HCT116 (cell line): Measurements from ENCODE around the gene SMARCE1. TPM values are rescaled to one million over a fixed set of nuclear protein-coding genes. Genes with fewer than 3 reads are reported as not detected.

Experiments
- ATAC-seq: fragments of 200-7000 bp; cut with Tn5 transposase; 2 replicates; pipeline ENCODE4 v1.9.1; 2020; ENCODE audit warnings: mild to moderate bottlenecking, moderate library complexity
- BruUV-seq: library from RNA; stranded (reverse); fragments of 400-500 nt; replicated peaks from 2 replicates; lab custom pipeline; 2021; lab: Mats Ljungman, UMichigan
- CTCF ChIA-PET: fragments of 300-600 bp; sonication (Branson Sonifier 250); formaldehyde crosslinking; loops from one replicate; lab custom pipeline; 2021; ENCODE audit warnings: antibody characterized with exemption; lab: Charles Lee
- POLR2A ChIA-PET: fragments of 300-600, 350-600 bp; sonication (Branson Sonifier 250); formaldehyde crosslinking; loops from one replicate; lab custom pipeline; 2021; ENCODE audit warnings: antibody characterized with exemption; lab: Charles Lee
- RAD21 ChIA-PET, 2 experiments: fragments of 300-600 bp; sonication (Branson Sonifier 250); formaldehyde crosslinking; loops; one replicate each; lab custom pipeline; 2023; ENCODE audit warnings: low total read pairs in 2 of 2; ENCODE audit not compliant: uncharacterized antibody in 2 of 2, unreplicated experiment in 2 of 2, low non-redundant PET in 1 of 2; lab: Charles Lee
- DNase-seq: peaks from one replicate; pipeline ENCODE4 v3.0.0-alpha.2; 2010; ENCODE audit warnings: low read depth, low spot score
- H2AFZ ChIP-seq: fragments of 200-600 bp; shearing (Covaris generic), sonication (generic); 2 replicates; pipeline ENCODE4 v1.6.1; 2017; ENCODE audit warnings: low read depth, mixed run types, mixed read lengths, antibody characterized with exemption, low read length; ENCODE audit not compliant: poor library complexity, severe bottlenecking
- H3K27ac ChIP-seq: 2 replicates; pipeline ENCODE4 v1.5.1; 2012; ENCODE audit warnings: low read depth, low read length
- H3K27me3 ChIP-seq: fragments of 200-600 bp; sonication (generic); 2 replicates; pipeline ENCODE4 v1.6.1; 2016; ENCODE audit warnings: mixed run types, low read length, mixed read lengths; ENCODE audit not compliant: insufficient read depth
- H3K36me3 ChIP-seq, 2 experiments: fragments of 200-500 bp in 1 of 2; fragments of 200-600 bp in 1 of 2; sonication (Bioruptor generic) in 1 of 2; sonication (generic) in 1 of 2; 2 replicates each; pipeline versions ENCODE4 v1.5.1 to v1.6.1; 2014 to 2016; ENCODE audit warnings: low read length in 2 of 2, inconsistent platforms in 1 of 2, mixed read lengths in 1 of 2, mixed run types in 1 of 2; ENCODE audit not compliant: insufficient read depth in 2 of 2, control insufficient read depth in 1 of 2
- H3K4me1 ChIP-seq, 2 experiments: fragments of 200-600 bp in 1 of 2; sonication (generic) in 1 of 2; 2 replicates each; pipeline versions ENCODE4 v1.5.1 to v1.6.1; 2012 to 2017; ENCODE audit warnings: low read length in 2 of 2, inconsistent platforms in 1 of 2, mild to moderate bottlenecking in 1 of 2, mixed read lengths in 1 of 2, mixed run types in 1 of 2, moderate library complexity in 1 of 2; ENCODE audit not compliant: insufficient read depth in 2 of 2, control insufficient read depth in 1 of 2
- H3K4me2 ChIP-seq: fragments of 200-600 bp; sonication (generic); 2 replicates; pipeline ENCODE4 v1.6.1; 2017; ENCODE audit warnings: mixed run types, low read length, mixed read lengths
- H3K4me3 ChIP-seq, 2 experiments: fragments of 200-600 bp in 1 of 2; sonication (generic) in 1 of 2; replicated peaks in 1 of 2; 2 replicates each; pipeline ENCODE4 v1.5.1; 2011 to 2016; ENCODE audit warnings: low read length in 2 of 2, control low read depth in 1 of 2, low read depth in 1 of 2, mild to moderate bottlenecking in 1 of 2, mixed read lengths in 1 of 2, mixed run types in 1 of 2
- H3K79me2 ChIP-seq: fragments of 200-600 bp; sonication (generic); 2 replicates; pipeline ENCODE4 v1.6.1; 2017; ENCODE audit warnings: mild to moderate bottlenecking, mixed run types, low read length, moderate library complexity, mixed read lengths; ENCODE audit not compliant: insufficient read depth
- H3K9ac ChIP-seq: fragments of 200-600 bp; sonication (generic); 2 replicates; pipeline ENCODE4 v1.6.1; 2016; ENCODE audit warnings: low read length, mixed read lengths
- H3K9me2 ChIP-seq: fragments of 200-600 bp; sonication (generic), shearing (Covaris generic); 2 replicates; pipeline ENCODE4 v1.6.1; 2017; ENCODE audit warnings: mixed run types, mild to moderate bottlenecking, moderate library complexity; ENCODE audit not compliant: insufficient read depth
- H3K9me3 ChIP-seq, 2 experiments: fragments of 200-500 bp in 1 of 2; fragments of 200-600 bp in 1 of 2; sonication (Bioruptor generic) in 1 of 2; sonication (generic) in 1 of 2; 2 replicates each; pipeline ENCODE4 v1.6.1; 2014 to 2017; ENCODE audit warnings: low read length in 2 of 2, mixed read lengths in 2 of 2, inconsistent platforms in 1 of 2, low read depth in 1 of 2, mild to moderate bottlenecking in 1 of 2, mixed run types in 1 of 2, moderate library complexity in 1 of 2; ENCODE audit not compliant: control insufficient read depth in 1 of 2, insufficient read depth in 1 of 2
- H4K20me1 ChIP-seq: fragments of 200-600 bp; sonication (generic), shearing (Covaris generic); 2 replicates; pipeline ENCODE4 v1.6.1; 2017; ENCODE audit warnings: mixed run types, mild to moderate bottlenecking, moderate library complexity; ENCODE audit not compliant: insufficient read depth
- CBX3 ChIP-seq: IDR thresholded peaks from 2 replicates; pipeline ENCODE4 v1.6.1; 2012; ENCODE audit warnings: low read depth
- EGR1 ChIP-seq: IDR thresholded peaks from 2 replicates; pipeline ENCODE4 v1.6.1; 2012; ENCODE audit warnings: low read depth
- ELF1 ChIP-seq: IDR thresholded peaks from 2 replicates; pipeline ENCODE4 v1.6.1; 2012; ENCODE audit warnings: low read depth, borderline replicate concordance
- EZH2 ChIP-seq: fragments of 200-600 bp; sonication (generic); IDR thresholded peaks from 2 replicates; pipeline ENCODE4 v1.6.1; 2017; ENCODE audit warnings: antibody characterized with exemption, mixed run types
- EZH2phosphoT487 ChIP-seq: fragments of 200-600 bp; IDR thresholded peaks from 2 replicates; pipeline ENCODE4 v1.6.1; 2018; ENCODE audit warnings: antibody characterized with exemption, borderline replicate concordance
- JUND ChIP-seq: IDR thresholded peaks from 2 replicates; pipeline ENCODE4 v1.6.1; 2012
- POLR2A ChIP-seq: IDR thresholded peaks from 2 replicates; pipeline ENCODE4 v1.7.0; 2011; ENCODE audit warnings: borderline replicate concordance; ENCODE audit not compliant: insufficient read depth, insufficient read length; ENCODE audit errors: extremely low read depth
- POLR2AphosphoS5 ChIP-seq: IDR thresholded peaks from 2 replicates; pipeline ENCODE4 v1.6.1; 2011; ENCODE audit warnings: mild to moderate bottlenecking, low read depth, low read length, moderate library complexity
- RAD21 ChIP-seq: IDR thresholded peaks from 2 replicates; pipeline ENCODE4 v1.6.1; 2012; ENCODE audit warnings: low read depth, mild to moderate bottlenecking
- SIN3A ChIP-seq: IDR thresholded peaks from 2 replicates; pipeline ENCODE4 v1.6.1; 2012; ENCODE audit warnings: low read depth
- SP1 ChIP-seq: IDR thresholded peaks from 2 replicates; pipeline ENCODE4 v1.6.1; 2012; ENCODE audit warnings: low read depth
- SRF ChIP-seq: IDR thresholded peaks from 2 replicates; pipeline ENCODE4 v1.6.1; 2012; ENCODE audit warnings: low read depth
- YY1 ChIP-seq: IDR thresholded peaks from 2 replicates; pipeline ENCODE4 v1.6.1; 2011; ENCODE audit warnings: low read length, low read depth, moderate library complexity, mild to moderate bottlenecking; ENCODE audit not compliant: insufficient replicate concordance; ENCODE audit errors: extremely low read depth
- ZBTB33 ChIP-seq: IDR thresholded peaks from 2 replicates; pipeline ENCODE4 v1.6.1; 2011; ENCODE audit warnings: mild to moderate bottlenecking, low read length, moderate library complexity; ENCODE audit not compliant: insufficient replicate concordance; ENCODE audit errors: extremely low read depth
- ZFX ChIP-seq: fragments of 450-650 bp; IDR thresholded peaks from 2 replicates; pipeline ENCODE4 v1.6.1; 2017
- ZNF274 ChIP-seq: fragments of 200-500 bp; sonication (Bioruptor generic); IDR thresholded peaks from 2 replicates; pipeline ENCODE4 v1.6.1; 2014; ENCODE audit warnings: mild to moderate bottlenecking, low read depth, low read length, inconsistent platforms
- intact Hi-C: fragments of 100-400 bp; cut with micrococcal nuclease; formaldehyde crosslinking; loops from 2 replicates; pipeline ENCODE4 v1.10.0; 2022
- total RNA-seq: library from RNA; stranded (reverse); gene quantifications from one replicate; pipeline ENCODE4 v1.2.1, GENCODE V29; 2021; ENCODE audit not compliant: unreplicated experiment
- TF ChIP-seq, protein P1 (sequence below): IDR thresholded peaks from 2 replicates; pipeline ENCODE4 v1.6.1; 2012; ENCODE audit warnings: low read depth
- TF ChIP-seq, protein P2 (sequence below): IDR thresholded peaks from 2 replicates; pipeline ENCODE4 v1.6.1; 2012
- TF ChIP-seq, protein P3 (sequence below): IDR thresholded peaks from 2 replicates; pipeline ENCODE4 v1.6.1; 2012

SMARCE1 gene
- total RNA-seq, 1 experiment from 2014 or later = 136 TPM

- TF ChIP-seq SIN3A (no peak), POLR2AphosphoS5 (no peak), EZH2phosphoT487 (no peak), ZBTB33 (no peak), SP1 (no peak), ELF1 (no peak), EZH2 (no peak), SRF (no peak), ZFX (no peak), ZNF274 (no peak), CBX3 (no peak), JUND (no peak), YY1 (no peak), EGR1 (no peak), RAD21 (no peak), POLR2A (no peak)
- TF ChIP-seq, protein P1, sequence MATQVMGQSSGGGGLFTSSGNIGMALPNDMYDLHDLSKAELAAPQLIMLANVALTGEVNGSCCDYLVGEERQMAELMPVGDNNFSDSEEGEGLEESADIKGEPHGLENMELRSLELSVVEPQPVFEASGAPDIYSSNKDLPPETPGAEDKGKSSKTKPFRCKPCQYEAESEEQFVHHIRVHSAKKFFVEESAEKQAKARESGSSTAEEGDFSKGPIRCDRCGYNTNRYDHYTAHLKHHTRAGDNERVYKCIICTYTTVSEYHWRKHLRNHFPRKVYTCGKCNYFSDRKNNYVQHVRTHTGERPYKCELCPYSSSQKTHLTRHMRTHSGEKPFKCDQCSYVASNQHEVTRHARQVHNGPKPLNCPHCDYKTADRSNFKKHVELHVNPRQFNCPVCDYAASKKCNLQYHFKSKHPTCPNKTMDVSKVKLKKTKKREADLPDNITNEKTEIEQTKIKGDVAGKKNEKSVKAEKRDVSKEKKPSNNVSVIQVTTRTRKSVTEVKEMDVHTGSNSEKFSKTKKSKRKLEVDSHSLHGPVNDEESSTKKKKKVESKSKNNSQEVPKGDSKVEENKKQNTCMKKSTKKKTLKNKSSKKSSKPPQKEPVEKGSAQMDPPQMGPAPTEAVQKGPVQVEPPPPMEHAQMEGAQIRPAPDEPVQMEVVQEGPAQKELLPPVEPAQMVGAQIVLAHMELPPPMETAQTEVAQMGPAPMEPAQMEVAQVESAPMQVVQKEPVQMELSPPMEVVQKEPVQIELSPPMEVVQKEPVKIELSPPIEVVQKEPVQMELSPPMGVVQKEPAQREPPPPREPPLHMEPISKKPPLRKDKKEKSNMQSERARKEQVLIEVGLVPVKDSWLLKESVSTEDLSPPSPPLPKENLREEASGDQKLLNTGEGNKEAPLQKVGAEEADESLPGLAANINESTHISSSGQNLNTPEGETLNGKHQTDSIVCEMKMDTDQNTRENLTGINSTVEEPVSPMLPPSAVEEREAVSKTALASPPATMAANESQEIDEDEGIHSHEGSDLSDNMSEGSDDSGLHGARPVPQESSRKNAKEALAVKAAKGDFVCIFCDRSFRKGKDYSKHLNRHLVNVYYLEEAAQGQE = no peak
- TF ChIP-seq, protein P2, sequence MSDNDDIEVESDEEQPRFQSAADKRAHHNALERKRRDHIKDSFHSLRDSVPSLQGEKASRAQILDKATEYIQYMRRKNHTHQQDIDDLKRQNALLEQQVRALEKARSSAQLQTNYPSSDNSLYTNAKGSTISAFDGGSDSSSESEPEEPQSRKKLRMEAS = no peak
- TF ChIP-seq, protein P3, sequence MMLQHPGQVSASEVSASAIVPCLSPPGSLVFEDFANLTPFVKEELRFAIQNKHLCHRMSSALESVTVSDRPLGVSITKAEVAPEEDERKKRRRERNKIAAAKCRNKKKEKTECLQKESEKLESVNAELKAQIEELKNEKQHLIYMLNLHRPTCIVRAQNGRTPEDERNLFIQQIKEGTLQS = no peak
- H3K9ac ChIP-seq = no peak overlapping the region
- ChIA-PET POLR2A (no interaction called here), RAD21 (no interaction called here), CTCF (no interaction called here)
- H3K4me3 ChIP-seq = no peak overlapping the region
- H3K9me3 ChIP-seq = no peaks in the 10 kb centered on the region
- no peak overlapping the region for H3K27ac ChIP-seq
- peaks cover under 1% of the 10 kb centered on the region; the same call in 1 of the 2 replicates for H3K79me2 ChIP-seq
- DNase-seq (no peak), ATAC-seq (no peak)
- intact Hi-C loops = no loop called here
- no peaks in the 10 kb centered on the region for H3K9me2 ChIP-seq
- H3K36me3 ChIP-seq = peaks cover 68 to 83% of the 10 kb centered on the region in 2 experiments
- H2AFZ ChIP-seq = no peak overlapping the region
- no peaks in the 10 kb centered on the region for H3K27me3 ChIP-seq
- no TSS peak for BruUV-seq
- H3K4me1 ChIP-seq = no peaks in the 10 kb centered on the region
- no peak overlapping the region for H3K4me2 ChIP-seq
- no peaks in the 10 kb centered on the region for H4K20me1 ChIP-seq
Observed at GRCh38 chr17:40632216-40632615, 15.4 kb downstream of the SMARCE1 start.
